Left colon (tissue), 2 donors: ENCODE data around the gene MASP2. TPM values are rescaled to one million over a fixed set of nuclear protein-coding genes. Genes with fewer than 3 reads are reported as not detected.
"Not testable (repeated sequence)": the region's sequence is repeated elsewhere in the genome, so short reads cannot be mapped to it uniquely, and the experiment has no call there.

Experiments used
- ATAC-seq: fragments of 200-7000 bp; cut with Tn5 transposase; one replicate; pipeline ENCODE4 v1.9.1; 2020; ENCODE audit warnings: mild to moderate bottlenecking, moderate library complexity
- DNase-seq, 2 donors: peaks; one replicate each; pipeline ENCODE4 v3.0.0-alpha.2; 2020
- intact Hi-C, 2 donors: fragments of 100-400 bp; cut with DNase I in 1 of 2; cut with micrococcal nuclease in 1 of 2; formaldehyde crosslinking; loops; one replicate each; pipeline versions ENCODE4 v1.11.2 to v1.14.0; 2022; cut with DNase I, micrococcal nuclease
- total RNA-seq, 2 donors: library from RNA; stranded (reverse); fragmentation: NEBNext Ultra II Directional; extraction: Animal tissue kit (Norgen Biotek cat#: 25700); gene quantifications; one replicate each; pipeline ENCODE4 v1.2.1, GENCODE V29; 2021
- donor health status: DM: no; HTN: no; CAD: no.
- donor health status: DM: yes; HTN: yes; CAD: no.

Gene MASP2
- total RNA-seq, 2 donors from 2014 or later = not detected

DNA sequence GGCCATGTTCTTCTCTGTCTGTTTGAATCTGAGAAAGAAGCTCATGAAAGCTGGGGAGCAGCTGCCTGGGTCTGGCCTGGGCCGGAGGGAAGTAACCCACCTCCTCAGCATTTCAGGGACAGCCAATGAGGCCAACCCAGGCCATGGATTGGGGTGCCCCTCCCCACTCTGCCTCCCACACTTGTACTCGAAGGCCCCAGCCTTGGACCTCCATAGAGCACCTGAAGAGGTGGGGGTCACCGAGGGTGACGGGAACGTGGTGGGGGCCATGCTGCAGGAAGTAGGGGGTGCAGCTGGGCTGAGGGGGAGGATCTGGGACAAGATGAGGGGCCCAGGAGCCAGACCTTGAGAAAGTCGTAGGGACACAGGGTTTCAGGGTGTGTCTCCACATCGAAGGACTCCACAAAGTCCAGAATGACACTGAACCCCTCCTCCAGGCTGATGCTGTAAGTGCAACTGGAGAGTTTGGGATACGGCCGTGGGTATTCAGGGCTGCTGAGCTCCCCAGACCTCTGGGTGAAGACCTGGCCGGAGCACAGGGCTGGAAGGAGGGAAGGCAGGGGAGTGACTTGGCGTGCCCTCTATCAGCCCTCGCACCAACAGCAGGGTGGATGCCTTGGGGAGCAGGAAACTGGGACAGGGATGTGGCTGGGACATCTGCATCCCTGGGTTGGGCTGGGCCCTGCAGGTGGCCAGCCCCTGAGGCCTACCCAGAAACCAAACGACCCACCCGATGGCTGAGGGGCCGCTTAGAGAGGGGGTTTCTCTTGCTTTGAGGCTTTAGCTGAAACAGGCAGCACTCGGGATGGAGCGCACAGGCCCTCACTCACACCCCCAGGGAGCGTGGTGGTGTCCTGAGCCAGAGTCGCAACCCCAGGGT lies 3.8 kb downstream of the MASP2 start:
- DNase-seq = no peak
- no peak for ATAC-seq
- intact Hi-C loops = no loop called here

DNA sequence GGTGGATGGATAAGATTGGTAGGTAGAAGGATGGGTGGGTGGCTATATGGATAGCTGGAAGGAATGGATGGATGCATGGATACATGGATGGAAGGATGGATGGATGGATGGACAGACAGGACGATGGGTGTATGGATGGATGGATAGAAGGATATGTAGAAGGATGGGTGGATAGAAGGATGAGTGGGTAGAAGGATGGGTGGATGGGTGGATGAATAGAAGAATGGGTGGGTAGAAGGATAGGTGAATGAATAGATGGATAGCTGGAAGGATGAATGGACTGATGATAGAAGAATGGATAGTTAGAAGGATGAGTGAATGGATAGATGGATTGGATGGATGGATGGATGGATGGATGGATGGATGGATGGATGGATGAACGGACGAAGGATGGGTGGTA lies 5.0 kb downstream of the MASP2 start:
- intact Hi-C loops = no loop called here
- ATAC-seq = no peak
- no peak for DNase-seq

DNA sequence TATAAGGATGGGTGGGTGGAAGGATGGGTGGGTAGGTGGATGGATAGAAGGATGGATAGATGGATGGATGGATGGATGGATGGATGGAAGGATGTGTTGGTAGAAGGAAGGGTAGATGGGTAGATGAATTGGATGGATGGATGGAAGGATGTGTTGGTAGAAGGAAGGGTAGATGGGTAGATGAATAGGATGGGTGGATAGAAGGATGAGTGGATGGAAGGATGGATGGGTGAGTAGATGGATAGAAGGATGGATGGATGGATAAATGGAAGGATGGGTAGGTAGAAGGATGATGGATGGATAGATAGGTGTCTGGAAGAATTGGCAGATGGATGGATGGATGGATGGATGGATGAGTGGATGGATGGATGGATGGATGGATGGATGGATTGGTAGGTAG lies 6.0 kb downstream of the MASP2 start:
- DNase-seq (no peak), ATAC-seq (no peak)
- intact Hi-C loops = no loop called here

DNA sequence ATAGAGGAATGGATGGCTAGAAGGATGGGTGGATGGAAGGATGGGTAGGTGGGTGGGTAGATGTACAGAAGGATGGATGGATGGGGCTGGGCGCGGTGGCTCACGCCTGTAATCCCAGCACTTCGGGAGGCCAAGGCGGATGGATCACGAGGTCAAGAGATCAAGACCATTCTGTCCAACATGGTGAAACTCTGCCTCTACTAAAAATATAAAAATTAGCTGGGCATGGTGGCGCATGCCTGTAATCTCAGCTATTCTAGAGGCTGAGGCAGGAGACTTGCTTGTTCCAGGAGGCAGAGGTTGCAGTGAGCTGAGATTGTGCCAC lies 7.0 kb downstream of the MASP2 start:
- DNase-seq, intact Hi-C loops, ATAC-seq: not testable (repeated sequence)

DNA sequence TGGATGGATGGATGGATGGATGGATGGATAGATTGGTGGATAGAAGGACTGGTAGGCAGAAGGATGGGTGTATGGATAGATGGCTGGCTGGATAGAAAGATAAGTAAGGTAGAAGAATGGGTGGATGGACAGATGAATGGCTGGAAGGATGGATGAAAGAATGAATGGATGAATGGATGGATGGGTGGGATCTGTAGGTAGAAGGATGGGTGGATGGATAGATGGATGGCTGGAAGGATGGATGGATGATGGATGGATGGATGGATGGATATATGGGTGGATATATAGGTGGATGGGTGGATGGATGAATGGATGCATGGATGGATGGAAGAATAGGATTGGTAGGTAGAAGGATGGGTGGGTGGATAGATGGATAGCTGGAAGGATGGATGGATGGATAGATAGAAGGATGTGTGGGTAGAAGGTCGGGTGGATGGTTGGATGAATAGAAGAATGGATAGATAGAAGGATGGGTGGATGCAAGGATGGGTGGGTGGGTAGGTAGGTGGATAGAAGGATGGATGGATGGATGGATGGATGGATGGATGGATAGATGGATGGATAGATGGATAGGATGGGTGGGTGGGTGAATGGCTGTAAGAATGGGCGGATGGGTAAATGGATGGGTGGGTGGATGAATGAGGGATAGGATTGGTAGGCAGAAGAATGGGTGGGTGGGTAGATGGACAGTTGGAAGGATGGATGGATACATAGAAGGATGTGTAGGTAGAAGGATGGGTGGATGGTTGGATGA lies 7.5 kb downstream of the MASP2 start:
- intact Hi-C loops = loop anchor here (5.0 kb wide), 1 partner anchor 603 kb away; no protein-coding TSS in a partner anchor

DNA sequence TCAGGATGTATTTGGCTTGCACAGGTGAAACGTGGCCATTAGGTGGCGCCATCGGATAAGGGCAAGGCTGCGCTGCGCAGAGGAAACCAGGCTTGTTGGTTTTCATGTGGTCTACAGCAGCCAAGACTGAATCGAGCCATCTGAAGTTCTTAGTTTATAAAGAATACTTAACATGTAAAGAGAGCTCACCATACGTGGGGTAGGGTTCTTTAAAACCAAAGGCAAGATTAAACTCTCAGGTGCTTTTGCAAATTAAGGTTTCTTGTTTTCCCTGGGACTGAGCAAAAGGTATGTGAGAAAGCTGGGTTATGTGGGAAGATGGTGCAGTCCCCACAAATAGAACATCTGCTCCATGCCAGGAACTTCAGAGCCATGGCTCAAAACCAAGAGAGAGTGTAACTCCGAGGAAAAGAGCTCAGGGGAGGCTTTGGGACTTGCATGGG lies 9.3 kb downstream of the MASP2 start:
- intact Hi-C loops = loop anchor here (5.0 kb wide), 1 partner anchor 605 kb away; no protein-coding TSS in a partner anchor
- peak; percentile 95 for ATAC-seq
- DNase-seq = peak; percentile 70 to 91

More for the DNA sequence above, 7.5 kb downstream of the MASP2 start:
- ATAC-seq (no peak), DNase-seq (no peak)

DNA sequence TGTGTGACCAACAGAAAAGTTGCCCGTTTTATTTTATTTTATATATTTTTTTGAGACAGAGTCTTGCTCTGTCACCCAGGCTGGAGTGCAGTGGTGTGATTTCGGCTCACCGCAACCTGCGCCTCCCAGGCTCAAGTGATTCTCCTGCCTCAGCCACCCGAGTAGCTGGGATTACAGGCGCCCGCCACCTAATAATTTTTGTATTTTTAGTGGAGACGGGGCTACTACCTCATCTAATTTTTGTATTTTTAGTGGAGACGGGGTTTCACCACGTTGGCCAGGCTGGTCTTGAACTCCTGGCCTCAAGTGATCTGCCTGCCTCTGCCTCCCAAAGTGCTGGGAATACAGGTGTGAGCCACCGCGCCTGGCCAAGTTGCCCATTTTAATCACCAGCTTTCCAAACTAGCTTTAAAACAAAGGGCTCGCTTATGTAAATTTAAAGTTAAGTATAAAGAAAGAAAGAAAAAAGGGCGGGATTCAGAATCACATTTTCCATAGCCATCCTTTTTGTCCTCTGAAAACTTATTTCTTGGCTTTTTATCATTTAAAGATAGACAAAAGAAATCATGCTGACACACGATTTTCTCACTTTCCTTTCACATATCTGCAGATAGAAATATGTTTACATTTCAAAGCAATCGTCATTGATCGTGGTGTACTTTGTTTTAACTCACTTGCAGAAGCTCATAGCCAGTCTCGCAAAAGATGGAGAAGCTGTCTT lies 9.9 kb downstream of the MASP2 start:
- not testable (repeated sequence) for DNase-seq, ATAC-seq
- intact Hi-C loops = loop anchor here (5.0 kb wide), 1 partner anchor 605 kb away; no protein-coding TSS in a partner anchor

DNA sequence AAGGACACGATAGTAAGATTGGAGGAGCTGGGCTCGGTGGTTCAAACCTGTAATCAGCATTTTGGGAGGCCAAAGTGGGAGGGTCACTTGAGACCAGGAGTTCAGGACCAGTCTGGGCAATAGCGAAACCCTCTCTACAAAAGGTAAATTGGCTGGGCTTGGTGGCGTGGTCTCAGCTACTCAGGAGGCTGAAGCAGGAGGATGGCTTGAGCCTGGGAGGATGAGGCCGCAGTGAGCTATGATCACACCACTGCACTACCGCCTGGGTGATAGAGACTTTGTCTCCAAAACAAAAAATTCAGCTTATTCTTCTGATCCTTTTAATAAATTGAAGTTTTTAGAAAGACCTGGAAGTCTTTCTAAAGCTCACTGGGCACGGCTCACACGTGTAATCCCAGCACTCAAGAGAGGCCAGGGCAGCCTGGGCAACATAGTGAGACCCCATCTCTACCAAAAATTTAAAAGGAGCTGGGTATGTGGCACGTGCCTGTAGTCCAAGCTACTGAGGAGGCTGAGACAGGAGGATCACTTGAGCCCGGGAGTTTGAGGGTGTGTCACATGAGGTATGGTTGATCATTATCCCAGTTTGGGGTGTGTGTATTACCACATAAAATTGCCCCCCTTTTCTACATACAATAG lies 15.3 kb downstream of the MASP2 start:
- DNase-seq = no peak
- intact Hi-C loops = no loop called here

DNA sequence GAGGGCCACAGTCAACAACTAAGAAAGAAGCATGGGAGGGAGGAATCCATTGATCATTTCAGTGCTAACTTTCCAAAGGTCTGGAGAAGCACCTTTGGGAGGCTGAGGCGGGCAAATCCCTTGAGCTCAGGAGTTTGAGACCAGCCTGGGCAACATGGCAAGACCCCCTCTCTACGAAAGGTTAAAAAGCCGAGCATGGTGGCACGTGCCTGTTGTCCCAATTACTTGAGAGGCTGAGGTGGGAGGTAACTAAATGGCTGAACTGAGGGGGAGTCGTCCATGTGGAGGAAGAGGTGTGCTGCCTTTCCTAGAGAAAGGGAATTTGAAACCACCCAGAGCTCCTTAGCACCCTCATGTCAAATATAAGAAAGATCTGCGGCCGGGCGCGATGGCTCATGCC lies 16.2 kb downstream of the MASP2 start:
- intact Hi-C loops = no loop called here
- ATAC-seq = no peak
- DNase-seq = no peak

More for the DNA sequence above, 15.3 kb downstream of the MASP2 start:
- ATAC-seq = peak; percentile 30

DNA sequence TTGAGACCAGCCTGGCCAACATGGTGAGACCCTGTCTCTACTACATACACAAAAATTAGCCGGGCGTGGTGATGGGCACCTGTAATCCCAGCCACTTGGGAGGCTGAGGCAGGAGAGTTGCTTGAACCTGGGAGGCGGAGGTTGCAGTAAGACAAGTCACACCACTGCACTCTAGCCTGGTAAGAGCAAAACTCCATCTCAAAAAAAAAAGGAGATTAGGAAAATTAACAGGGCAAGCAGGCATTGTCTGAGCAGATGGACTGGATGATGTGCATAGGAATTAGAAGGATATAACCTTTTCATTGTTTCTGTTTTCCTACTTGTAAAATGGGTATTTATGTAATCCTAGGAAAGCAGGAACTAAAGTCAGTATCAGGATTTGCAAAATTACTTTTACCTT lies 19.0 kb downstream of the MASP2 start:
- DNase-seq (no peak), ATAC-seq (no peak)
- intact Hi-C loops = no loop called here

DNA sequence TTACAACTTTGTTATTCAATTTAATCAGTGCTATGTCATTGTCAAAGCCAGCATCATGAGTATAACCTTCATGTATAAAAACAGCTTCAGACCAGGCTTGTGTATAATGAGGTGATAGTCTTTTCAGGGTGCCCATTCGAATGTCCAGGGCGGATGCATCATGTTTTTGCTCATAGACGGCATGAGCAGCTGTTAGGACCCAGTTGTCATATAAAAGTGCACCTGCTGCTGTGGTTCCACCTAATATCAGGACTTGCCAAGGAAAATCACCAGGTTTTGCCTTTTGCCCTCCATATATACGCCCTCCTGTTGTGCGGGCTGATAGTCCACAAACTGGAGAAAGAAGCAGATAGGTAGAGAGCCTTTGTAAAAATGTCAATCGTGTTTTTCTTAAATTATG lies 19.7 kb downstream of the MASP2 start:
- DNase-seq = no peak
- ATAC-seq = no peak
- intact Hi-C loops = no loop called here

DNA sequence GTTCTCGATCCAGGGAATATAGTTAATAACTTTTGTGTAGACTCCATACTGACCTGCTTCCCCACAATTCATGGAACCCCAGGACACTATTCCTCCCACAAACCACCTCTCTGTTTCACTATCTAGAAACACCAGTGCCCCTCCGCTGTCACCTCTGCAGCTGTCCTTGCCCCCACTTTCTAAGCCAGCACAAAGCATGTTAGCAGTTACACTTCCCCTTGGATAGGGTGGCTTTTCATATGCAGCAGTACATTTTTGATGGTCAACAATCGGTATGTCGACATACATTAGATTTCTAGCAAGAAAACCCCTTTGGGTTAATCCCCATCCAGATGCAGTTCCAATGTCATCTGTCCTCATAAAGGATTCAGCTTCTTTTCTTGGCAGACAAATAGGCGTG lies 20.1 kb downstream of the MASP2 start:
- no peak for DNase-seq
- no peak for ATAC-seq
- intact Hi-C loops = no loop called here

DNA sequence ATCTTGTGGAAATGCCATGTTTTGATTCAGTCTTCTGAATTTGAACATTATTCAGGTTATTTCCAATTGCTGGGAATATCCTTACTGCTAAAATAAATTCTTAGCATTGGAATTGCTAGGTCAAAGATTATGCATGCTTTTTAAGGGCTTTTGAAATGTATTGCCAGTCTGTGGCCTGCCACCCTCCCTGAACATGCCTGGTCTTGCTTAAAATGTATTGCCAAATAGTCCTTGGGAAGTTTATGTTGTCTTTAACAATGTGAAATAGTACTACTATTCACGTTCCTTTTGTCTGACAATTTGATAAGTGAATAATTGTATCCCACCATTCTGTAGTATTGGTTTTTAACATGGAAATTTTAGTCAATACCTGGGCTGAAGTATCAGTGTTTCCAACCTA lies 21.0 kb downstream of the MASP2 start:
- intact Hi-C loops = no loop called here
- no peak for ATAC-seq
- no peak for DNase-seq

DNA sequence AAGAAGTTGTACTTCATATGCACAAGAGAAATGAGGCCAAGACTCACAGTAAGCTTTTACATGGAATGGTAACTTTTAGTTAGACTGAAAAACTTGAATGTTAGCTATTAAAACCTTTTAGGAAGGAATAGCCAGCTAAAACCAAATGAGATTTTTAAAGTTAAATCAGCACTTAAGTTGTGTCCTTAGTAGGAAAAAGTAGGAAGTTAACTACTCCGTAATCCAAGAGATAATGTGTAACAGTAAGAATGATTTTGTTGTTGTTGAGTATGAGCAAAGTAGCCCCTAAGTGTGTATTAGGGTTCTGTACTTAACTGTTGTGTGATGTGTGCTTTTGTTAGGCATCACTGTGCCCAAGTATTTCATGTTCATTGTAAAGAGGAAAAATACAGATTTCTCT lies 21.4 kb downstream of the MASP2 start:
- DNase-seq = no peak
- ATAC-seq = no peak
- intact Hi-C loops = no loop called here

DNA sequence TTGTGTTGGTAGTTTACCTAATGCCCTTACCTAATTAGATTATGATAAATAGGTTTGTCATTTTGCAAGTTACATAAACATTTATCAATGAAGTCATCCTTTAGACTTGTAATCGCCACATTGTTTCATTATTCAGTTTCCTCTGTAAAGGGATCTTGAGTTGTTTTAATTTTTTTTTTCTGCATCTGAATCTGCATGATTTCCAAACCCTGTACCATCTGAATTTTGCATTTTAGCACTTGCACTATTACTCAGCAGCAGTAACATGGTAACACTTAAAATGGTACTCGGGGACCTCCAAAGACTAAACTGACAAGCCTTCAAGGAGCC lies 22.2 kb downstream of the MASP2 start:
- DNase-seq = no peak
- intact Hi-C loops = no loop called here
- no peak for ATAC-seq

DNA sequence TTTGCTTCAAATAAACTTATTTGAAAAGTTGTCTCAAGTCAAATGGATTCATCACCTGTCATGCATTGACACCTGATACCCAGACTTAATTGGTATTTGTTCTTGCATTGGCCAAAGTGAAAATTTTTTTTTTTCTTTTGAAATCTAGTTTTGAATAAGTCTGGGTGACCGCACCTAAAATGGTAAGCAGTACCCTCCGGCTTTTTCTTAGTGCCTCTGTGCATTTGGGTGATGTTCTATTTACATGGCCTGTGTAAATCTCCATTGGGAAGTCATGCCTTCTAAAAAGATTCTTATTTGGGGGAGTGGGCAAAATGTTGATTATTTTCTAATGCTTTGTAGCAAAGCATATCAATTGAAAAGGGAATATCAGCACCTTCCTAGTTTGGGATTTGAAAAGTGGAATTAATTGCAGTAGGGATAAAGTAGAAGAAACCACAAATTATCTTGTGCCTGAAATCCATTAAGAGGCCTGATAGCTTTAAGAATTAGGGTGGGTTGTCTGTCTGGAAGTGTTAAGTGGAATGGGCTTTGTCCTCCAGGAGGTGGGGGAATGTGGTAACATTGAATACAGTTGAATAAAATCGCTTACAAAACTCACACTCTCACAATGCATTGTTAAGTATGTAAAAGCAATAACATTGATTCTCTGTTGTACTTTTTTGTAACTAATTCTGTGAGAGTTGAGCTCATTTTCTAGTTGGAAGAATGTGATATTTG lies 22.7 kb downstream of the MASP2 start:
- intact Hi-C loops = no loop called here

DNA sequence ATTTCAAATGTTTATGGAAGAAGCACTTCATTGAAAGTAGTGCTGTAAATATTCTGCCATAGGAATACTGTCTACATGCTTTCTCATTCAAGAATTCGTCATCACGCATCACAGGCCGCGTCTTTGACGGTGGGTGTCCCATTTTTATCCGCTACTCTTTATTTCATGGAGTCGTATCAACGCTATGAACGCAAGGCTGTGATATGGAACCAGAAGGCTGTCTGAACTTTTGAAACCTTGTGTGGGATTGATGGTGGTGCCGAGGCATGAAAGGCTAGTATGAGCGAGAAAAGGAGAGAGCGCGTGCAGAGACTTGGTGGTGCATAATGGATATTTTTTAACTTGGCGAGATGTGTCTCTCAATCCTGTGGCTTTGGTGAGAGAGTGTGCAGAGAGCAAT lies 23.8 kb downstream of the MASP2 start:
- DNase-seq (no peak), ATAC-seq (no peak)
- intact Hi-C loops = no loop called here

More for the DNA sequence above, 22.7 kb downstream of the MASP2 start:
- DNase-seq (no peak), ATAC-seq (no peak)

DNA sequence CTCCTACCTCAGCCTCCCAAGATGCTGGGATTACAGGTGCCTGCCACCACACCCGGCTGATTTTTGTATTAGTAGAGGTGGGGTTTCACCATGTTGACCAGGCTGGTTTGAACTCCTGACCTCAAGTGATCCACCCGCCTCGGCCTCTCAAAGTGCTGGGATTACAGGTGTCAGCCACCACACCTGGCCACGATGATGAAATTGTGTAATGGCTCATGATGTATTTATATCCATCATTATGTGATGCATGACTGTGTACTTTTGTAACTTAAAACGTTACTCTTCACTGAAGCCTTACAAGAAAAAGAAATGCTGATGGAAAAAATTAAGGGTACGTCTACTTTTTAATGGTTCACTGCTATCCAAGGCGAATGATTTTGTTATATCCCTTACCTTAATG lies 27.1 kb downstream of the MASP2 start:
- peak; percentile 42 for ATAC-seq
- intact Hi-C loops = no loop called here
- DNase-seq = no peak
